GM12878 (cell line): ENCODE data around the gene IL31. TPM values are rescaled to one million over a fixed set of nuclear protein-coding genes. Genes with fewer than 3 reads are reported as not detected.

ENCODE experiments used
- ATAC-seq: fragments of 200-7000 bp; cut with Tn5 transposase; 3 replicates; pipeline ENCODE4 v1.9.1; 2020; ENCODE audit warnings: mild to moderate bottlenecking, moderate library complexity
- Bru-seq: library from RNA; stranded (reverse); fragments of 400-500 nt; gene quantifications from one replicate; lab custom pipeline; 2021; lab: Mats Ljungman, UMichigan
- BruChase-seq, 2 experiments: library from RNA; stranded (reverse); fragments of 400-500 nt; gene quantifications; one replicate each; lab custom pipeline; 2021; lab: Mats Ljungman, UMichigan
- BruUV-seq: library from RNA; stranded (reverse); fragments of 400-500 nt; replicated peaks from 2 replicates; lab custom pipeline; 2021; lab: Mats Ljungman, UMichigan
- CTCF ChIA-PET: fragments of 300-600 bp; sonication (Branson Sonifier 250); formaldehyde crosslinking; extraction: SDS; loops from one replicate; lab custom pipeline; 2021; ENCODE audit warnings: inconsistent platforms; lab: Yijun Ruan, JAX
- POLR2A ChIA-PET: fragments of 350-600 bp; formaldehyde crosslinking; extraction: SDS; loops from one replicate; lab custom pipeline; 2021; ENCODE audit warnings: inconsistent platforms; lab: Charles Lee
- RAD21 ChIA-PET: fragments of 300-600 bp; sonication (Branson Sonifier 250); formaldehyde crosslinking; loops from one replicate; lab custom pipeline; 2023; ENCODE audit warnings: antibody characterized with exemption; ENCODE audit not compliant: unreplicated experiment; lab: Charles Lee
- SMC1A ChIA-PET: fragments of 300-600 bp; sonication (Branson Sonifier 250); formaldehyde crosslinking; loops from one replicate; lab custom pipeline; 2023; ENCODE audit not compliant: unreplicated experiment, uncharacterized antibody; lab: Charles Lee
- DNase-seq: peaks from one replicate; pipeline ENCODE4 v3.0.0-alpha.2; 2011; ENCODE audit warnings: low read depth, low spot score
- FAIRE-seq: peaks from 3 replicates; lab custom pipeline; 2011; peaks lifted over from hg19 to GRCh38; lab: Jason Lieb, UNC
- H2AFZ ChIP-seq: 2 replicates; pipeline ENCODE4 v1.6.0; 2011; ENCODE audit warnings: low read depth, low read length, control low read depth; ENCODE audit not compliant: control insufficient read depth
- H3K27ac ChIP-seq: 2 replicates; pipeline ENCODE4 v1.5.1; 2011; ENCODE audit warnings: control low read depth; ENCODE audit not compliant: control insufficient read depth, insufficient read depth
- H3K27me3 ChIP-seq, 2 experiments: replicated peaks in 1 of 2; 2 replicates each; pipeline versions ENCODE4 v1.6.0 to v1.6.1; 2011; ENCODE audit warnings: low read length in 1 of 2; ENCODE audit not compliant: control insufficient read depth in 2 of 2, insufficient read depth in 2 of 2
- H3K36me3 ChIP-seq, 2 experiments: 2 replicates each; pipeline ENCODE4 v1.5.1; 2011; ENCODE audit warnings: low read length in 1 of 2; ENCODE audit not compliant: control insufficient read depth in 2 of 2, insufficient read depth in 2 of 2
- H3K4me1 ChIP-seq: 2 replicates; pipeline ENCODE4 v1.6.1; 2011; ENCODE audit warnings: mild to moderate bottlenecking, low read length, moderate library complexity, mixed read lengths; ENCODE audit not compliant: control insufficient read depth, insufficient read depth
- H3K4me2 ChIP-seq: 2 replicates; pipeline ENCODE4 v1.6.0; 2011; ENCODE audit warnings: control low read depth; ENCODE audit not compliant: control insufficient read depth, insufficient read depth
- H3K4me3 ChIP-seq: fragments of 200-600 bp; sonication (generic); 2 replicates; pipeline ENCODE4 v1.5.1; 2016
- H3K79me2 ChIP-seq: 2 replicates; pipeline ENCODE4 v1.6.0; 2011; ENCODE audit warnings: low read length; ENCODE audit not compliant: control insufficient read depth, insufficient read depth
- H3K9ac ChIP-seq: 2 replicates; pipeline ENCODE4 v1.8.0; 2011; ENCODE audit warnings: low read length, control low read depth, mixed read lengths; ENCODE audit not compliant: control insufficient read depth, insufficient read depth
- H3K9me3 ChIP-seq: replicated peaks from 3 replicates; pipeline ENCODE4 v1.5.1; 2011; ENCODE audit warnings: mild to moderate bottlenecking, low read length; ENCODE audit not compliant: control insufficient read depth, insufficient read depth
- H4K20me1 ChIP-seq: 2 replicates; pipeline ENCODE4 v1.6.0; 2011; ENCODE audit not compliant: control insufficient read depth, insufficient read depth
- ATF7 ChIP-seq: fragments of 450-650 bp; IDR thresholded peaks from 2 replicates; pipeline ENCODE4 v1.6.1; 2016; ENCODE audit warnings: low read depth, mild to moderate bottlenecking
- CBFB ChIP-seq: IDR thresholded peaks from 2 replicates; pipeline ENCODE4 v1.6.1; 2016; ENCODE audit warnings: antibody characterized with exemption, low read depth
- CBX5 ChIP-seq: sonication (generic); IDR thresholded peaks from 2 replicates; pipeline ENCODE4 v1.6.1; 2016; ENCODE audit warnings: low read depth, moderate library complexity, mild to moderate bottlenecking, inconsistent platforms
- ETV6 ChIP-seq, 2 experiments: fragments of 450-650 bp in 1 of 2; IDR thresholded peaks in 1 of 2; conservative IDR thresholded peaks in 1 of 2; 2 replicates each; pipeline ENCODE4 v1.6.1; 2014; ENCODE audit warnings: antibody characterized with exemption in 1 of 2, borderline replicate concordance in 1 of 2, low read depth in 1 of 2, mild to moderate bottlenecking in 1 of 2, moderate library complexity in 1 of 2
- GABPA ChIP-seq: IDR thresholded peaks from 2 replicates; pipeline ENCODE4 v1.6.1; 2014; ENCODE audit warnings: antibody characterized with exemption, low read depth, mild to moderate bottlenecking, inconsistent platforms
- MEF2A ChIP-seq: IDR thresholded peaks from 2 replicates; pipeline ENCODE4 v1.6.1; 2011; ENCODE audit warnings: low read depth, mild to moderate bottlenecking, low read length, moderate library complexity; ENCODE audit not compliant: insufficient read depth
- MEF2B ChIP-seq: fragments of 450-650 bp; IDR thresholded peaks from 2 replicates; pipeline ENCODE4 v1.6.1; 2018; ENCODE audit warnings: mild to moderate bottlenecking, moderate library complexity; ENCODE audit not compliant: partially characterized antibody, poor library complexity, severe bottlenecking
- MTA3 ChIP-seq: IDR thresholded peaks from 2 replicates; pipeline ENCODE4 v1.6.1; 2012; ENCODE audit warnings: low read length, inconsistent platforms, borderline replicate concordance
- NR2C2 ChIP-seq: IDR thresholded peaks from 2 replicates; pipeline ENCODE4 v1.6.1; 2011; ENCODE audit warnings: borderline replicate concordance, low read depth; ENCODE audit not compliant: control insufficient read depth, insufficient read length
- RAD51 ChIP-seq: fragments of 450-650 bp; IDR thresholded peaks from 2 replicates; pipeline ENCODE4 v1.6.1; 2016; ENCODE audit warnings: moderate library complexity, mild to moderate bottlenecking, inconsistent platforms
- TBL1XR1 ChIP-seq: IDR thresholded peaks from 2 replicates; pipeline ENCODE4 v1.6.1; 2012; ENCODE audit warnings: low read depth, low read length, improper control_type of control experiment
- WGBS: methylation state at CpG from one replicate; pipeline ENCODE4 v1.1.6; 2016; ENCODE audit warnings: low lambda C conversion rate; ENCODE audit not compliant: insufficient replicate concordance, insufficient coverage; ENCODE audit errors: missing lambda C conversion rate; 5-methylcytosine and 5-hydroxymethylcytosine counted together
- in situ Hi-C: fragments of 300-500 bp; cut with MboI; formaldehyde crosslinking; loops from 9 replicates; pipeline ENCODE4 v1.14.3; 2018; ENCODE audit warnings: mixed read lengths
- intact Hi-C: fragments of 100-400 bp; cut with micrococcal nuclease; formaldehyde crosslinking; loops from one replicate; pipeline ENCODE4 v1.14.2; 2022; ENCODE audit not compliant: unreplicated experiment
- long read RNA-seq, 2 experiments: library from polyadenylated mRNA; unstranded; transcript quantifications; one replicate each; pipeline ENCODE4 v2.0.0, GENCODE V29; 2019 to 2020
- polyA minus RNA-seq, 3 experiments: library from RNA; depleted of rRNA, polyadenylated mRNA; stranded (reverse); fragments of >200 nt; gene quantifications; 2 replicates each; pipeline ENCODE4 v1.2.3, GENCODE V29; 2011
- polyA plus RNA-seq, 11 experiments: library from polyadenylated mRNA; depleted of rRNA in 4 of 11; unstranded in 6 of 11; stranded (reverse) in 5 of 11; fragments of >200 nt; fragmentation: Nextera tagmentation in 4 of 11; fragmentation: Illumina TruSeq in 1 of 11; extraction: Ambion mirVana in 4 of 11; extraction: Trizol in 1 of 11; gene quantifications; 1 replicate in 1 of 11; 2 replicates in 10 of 11; pipeline versions ENCODE4 v1.2.1 to v1.2.3, GENCODE V29; 2011 to 2016; ENCODE audit warnings: inconsistent platforms in 2 of 11, missing spikeins in 2 of 11, low read depth in 1 of 11
- total RNA-seq, 4 experiments: library from RNA; depleted of rRNA in 3 of 4; stranded (reverse); fragments of >200 nt in 3 of 4; fragmentation: Illumina TruSeq in 1 of 4; extraction: Trizol in 1 of 4; gene quantifications; 2 replicates each; pipeline versions ENCODE4 v1.2.1 to v1.2.3, GENCODE V29; 2013 to 2021
- TF ChIP-seq, protein P1 (sequence below): IDR thresholded peaks from 2 replicates; pipeline ENCODE4 v1.6.1; 2012; ENCODE audit warnings: low read length, inconsistent platforms
- TF ChIP-seq, protein P2 (sequence below): fragments of 450-650 bp; formaldehyde crosslinking; IDR thresholded peaks from 2 replicates; pipeline ENCODE4 v1.4.0; 2020; ENCODE audit warnings: mild to moderate bottlenecking, moderate library complexity

The IL31 gene
- total RNA-seq (2013; cell fraction: nucleolus; rRNA removed), result not detected in 2 replicates
- total RNA-seq (2014; rRNA removed), result not detected in 2 replicates
- not detected in 2 replicates for total RNA-seq (2014; rRNA removed; fragmentation: Illumina TruSeq; extraction: Trizol)
- total RNA-seq (2021), result not detected in 2 replicates
- not detected for polyA plus RNA-seq (2011; ENCODE audit: low read depth)
- polyA plus RNA-seq (2011; rRNA removed), result not detected in 2 replicates
- not detected in 2 replicates for polyA plus RNA-seq (2011; cell fraction: cytosol; rRNA removed)
- not detected in 2 replicates for polyA plus RNA-seq (2011; cell fraction: nucleus; rRNA removed)
- polyA plus RNA-seq (2012), result not detected in 2 replicates
- polyA plus RNA-seq (2014; fragmentation: Illumina TruSeq; extraction: Trizol), result not detected in 2 replicates
- polyA plus RNA-seq (2014; fragmentation: Nextera tagmentation; extraction: Ambion mirVana), result not detected
- polyA plus RNA-seq (2014; rRNA removed), result not detected in 2 replicates
- polyA plus RNA-seq (2016; fragmentation: Nextera tagmentation; extraction: Ambion mirVana), result not detected
- not detected in 2 replicates for polyA minus RNA-seq (2011; rRNA and poly(A)+ RNA removed)
- polyA minus RNA-seq (2011; cell fraction: cytosol; rRNA and poly(A)+ RNA removed), result not detected in 2 replicates
- polyA minus RNA-seq (2011; cell fraction: nucleus; rRNA and poly(A)+ RNA removed), result not detected in 2 replicates
- not detected for Bru-seq, nascent RNA
- not detected for BruChase-seq, experiment 1, labeled RNA remaining after a 6-hour chase
- BruChase-seq, experiment 2, labeled RNA remaining after a 2-hour chase, result percentile 25 among the genes with signal in this experiment
- long read RNA-seq, experiment 1, result 0 reads
- long read RNA-seq, experiment 2, result 0 reads

GRCh38 chr12:122174155-122174845 is at the start of gene IL31:
TSS of gene IL31 (minus strand) at chr12:122174221. CDS start at chr12:122174172, 49 bp downstream.
- POLR2A ChIA-PET, result no interaction called here
- Histone ChIP-seq H2AFZ (no peak within 1 kb of the TSS), H3K36me3 (no peaks in the 10 kb centered on the region), H3K79me2 (no peaks in the 10 kb centered on the region), H3K27ac (no peak within 1 kb of the TSS), H3K9me3 (no peaks in the 10 kb centered on the region), H4K20me1 (no peaks in the 10 kb centered on the region), H3K4me1 (no peaks in the 10 kb centered on the region), H3K9ac (no peak within 1 kb of the TSS), H3K4me3 (no peak within 1 kb of the TSS), H3K27me3 (peaks cover 0 to 3% of the 10 kb centered on the region in 2 experiments; a peak in 1 of 4 replicates), H3K4me2 (no peak within 1 kb of the TSS)
- no peak for ATAC-seq
- intact Hi-C loops, result no loop called here
- DNase-seq, result no peak
- 60% methylated on average over 17 of the region's 17 CpGs for WGBS
- FAIRE-seq, result no peak
- CTCF ChIA-PET, result no interaction called here
- SMC1A ChIA-PET, result interaction anchor here (1.2 kb wide), 1 partner anchor 17 kb away, joined by 3 read pairs; no protein-coding TSS in a partner anchor
- TF ChIP-seq CBX5, result no peak
- no peak for TF ChIP-seq RAD51
- TF ChIP-seq MTA3, result no peak
- TF ChIP-seq GABPA, result no peak
- TF ChIP-seq, protein P1, sequence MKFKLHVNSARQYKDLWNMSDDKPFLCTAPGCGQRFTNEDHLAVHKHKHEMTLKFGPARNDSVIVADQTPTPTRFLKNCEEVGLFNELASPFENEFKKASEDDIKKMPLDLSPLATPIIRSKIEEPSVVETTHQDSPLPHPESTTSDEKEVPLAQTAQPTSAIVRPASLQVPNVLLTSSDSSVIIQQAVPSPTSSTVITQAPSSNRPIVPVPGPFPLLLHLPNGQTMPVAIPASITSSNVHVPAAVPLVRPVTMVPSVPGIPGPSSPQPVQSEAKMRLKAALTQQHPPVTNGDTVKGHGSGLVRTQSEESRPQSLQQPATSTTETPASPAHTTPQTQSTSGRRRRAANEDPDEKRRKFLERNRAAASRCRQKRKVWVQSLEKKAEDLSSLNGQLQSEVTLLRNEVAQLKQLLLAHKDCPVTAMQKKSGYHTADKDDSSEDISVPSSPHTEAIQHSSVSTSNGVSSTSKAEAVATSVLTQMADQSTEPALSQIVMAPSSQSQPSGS, result no peak
- TF ChIP-seq MEF2A, result no peak
- TF ChIP-seq, protein P2, sequence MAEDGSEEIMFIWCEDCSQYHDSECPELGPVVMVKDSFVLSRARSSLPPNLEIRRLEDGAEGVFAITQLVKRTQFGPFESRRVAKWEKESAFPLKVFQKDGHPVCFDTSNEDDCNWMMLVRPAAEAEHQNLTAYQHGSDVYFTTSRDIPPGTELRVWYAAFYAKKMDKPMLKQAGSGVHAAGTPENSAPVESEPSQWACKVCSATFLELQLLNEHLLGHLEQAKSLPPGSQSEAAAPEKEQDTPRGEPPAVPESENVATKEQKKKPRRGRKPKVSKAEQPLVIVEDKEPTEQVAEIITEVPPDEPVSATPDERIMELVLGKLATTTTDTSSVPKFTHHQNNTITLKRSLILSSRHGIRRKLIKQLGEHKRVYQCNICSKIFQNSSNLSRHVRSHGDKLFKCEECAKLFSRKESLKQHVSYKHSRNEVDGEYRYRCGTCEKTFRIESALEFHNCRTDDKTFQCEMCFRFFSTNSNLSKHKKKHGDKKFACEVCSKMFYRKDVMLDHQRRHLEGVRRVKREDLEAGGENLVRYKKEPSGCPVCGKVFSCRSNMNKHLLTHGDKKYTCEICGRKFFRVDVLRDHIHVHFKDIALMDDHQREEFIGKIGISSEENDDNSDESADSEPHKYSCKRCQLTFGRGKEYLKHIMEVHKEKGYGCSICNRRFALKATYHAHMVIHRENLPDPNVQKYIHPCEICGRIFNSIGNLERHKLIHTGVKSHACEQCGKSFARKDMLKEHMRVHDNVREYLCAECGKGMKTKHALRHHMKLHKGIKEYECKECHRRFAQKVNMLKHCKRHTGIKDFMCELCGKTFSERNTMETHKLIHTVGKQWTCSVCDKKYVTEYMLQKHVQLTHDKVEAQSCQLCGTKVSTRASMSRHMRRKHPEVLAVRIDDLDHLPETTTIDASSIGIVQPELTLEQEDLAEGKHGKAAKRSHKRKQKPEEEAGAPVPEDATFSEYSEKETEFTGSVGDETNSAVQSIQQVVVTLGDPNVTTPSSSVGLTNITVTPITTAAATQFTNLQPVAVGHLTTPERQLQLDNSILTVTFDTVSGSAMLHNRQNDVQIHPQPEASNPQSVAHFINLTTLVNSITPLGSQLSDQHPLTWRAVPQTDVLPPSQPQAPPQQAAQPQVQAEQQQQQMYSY, result no peak
- TF ChIP-seq CBFB, result no peak
- no peak for TF ChIP-seq ETV6 (conservative IDR thresholded peaks at IDR 0.05 in 1 of 2, IDR thresholded peaks at IDR 0.05 in 1 of 2; ENCODE audit: borderline replicate concordance in 1 of 2, low read depth in 1 of 2)
- no peak for TF ChIP-seq TBL1XR1
- TF ChIP-seq NR2C2, result no peak
- no peak for TF ChIP-seq ATF7
- TF ChIP-seq MEF2B, result no peak
- BruUV-seq, result no TSS peak
- RAD21 ChIA-PET, result no interaction called here
- in situ Hi-C loops, result no loop called here
